ENCODE results near the gene SNTB2. TPM values are rescaled to one million over a fixed set of nuclear protein-coding genes. Genes with fewer than 3 reads are reported as not detected.

Gene SNTB2
- total and polyA plus RNA-seq, 2 of the 8 experiments (the other 6 are each of a cell fraction or from before 2014, with no cell fraction given) = 6.0 to 16.1 TPM

DNA sequence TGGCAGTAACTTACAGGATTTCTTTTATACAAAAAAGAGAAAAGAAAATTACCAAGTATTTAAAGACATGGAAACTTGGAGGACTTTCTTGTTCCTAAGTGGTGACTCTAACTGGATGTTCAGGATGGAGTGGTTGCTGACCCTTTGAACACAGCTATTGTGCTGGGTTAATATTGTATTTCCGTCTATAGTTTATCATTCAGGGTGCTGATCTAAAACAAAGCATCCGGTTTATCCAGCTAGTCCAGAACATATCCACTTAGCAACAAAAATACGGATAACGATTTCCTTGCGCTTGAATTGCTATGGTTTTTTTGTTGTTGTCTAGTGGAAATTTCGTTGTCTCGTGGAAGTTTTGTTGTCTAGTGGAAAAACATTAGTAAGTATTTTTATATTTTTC is 38.2 kb downstream of the SNTB2 start:
- H3K4me3 ChIP-seq (ENCODE audit: extremely low read depth in 1 of 4, insufficient read depth in 2 of 4, low read depth in 3 of 4, low read length in 4 of 4) = no peak overlapping the region
- POLR2A ChIA-PET (ENCODE audit: partially characterized antibody) = no interaction called here

More for the DNA sequence above, 38.2 kb downstream of the SNTB2 start:
- no peaks in the 10 kb centered on the region for H3K36me3 ChIP-seq (ENCODE audit: control insufficient read depth in 2 of 4, insufficient read depth in 4 of 4, low read length in 3 of 4)
- no peaks in the 10 kb centered on the region for H3K27me3 ChIP-seq (replicated peaks in 1 of 4; ENCODE audit: control insufficient read depth in 3 of 4, extremely low read depth in 1 of 4, insufficient read depth in 3 of 4, low read length in 3 of 4)
- no peak overlapping the region for H3K23ac ChIP-seq (ENCODE audit: insufficient read length)
- CTCF ChIA-PET (ENCODE audit: partially characterized antibody) = interaction anchor here (0.7 to 1.1 kb wide), 3 partner anchors 9 to 707 kb away, joined by 3 read pairs; partner anchors contain the start of gene SNTB2
- H4K20me1 ChIP-seq (replicated peaks in 1 of 2; ENCODE audit: control insufficient read depth in 1 of 2, insufficient read depth in 2 of 2, low read length in 2 of 2) = peaks cover 0 to 1% of the 10 kb centered on the region in 2 experiments
- no peak overlapping the region for H2BK20ac ChIP-seq (ENCODE audit: low read length)
- no peak overlapping the region for H3K9ac ChIP-seq (replicated peaks in 1 of 4; ENCODE audit: extremely low read depth in 1 of 4, low read depth in 3 of 4, low read length in 3 of 4)
- no peak overlapping the region for H2BK120ac ChIP-seq (replicated peaks; ENCODE audit: low read depth, low read length)
- no peak overlapping the region for H4K8ac ChIP-seq (ENCODE audit: extremely low read depth, insufficient read depth, low read length)
- no peak overlapping the region for H2AFZ ChIP-seq (ENCODE audit: low read length)
- no peak overlapping the region for H3K18ac ChIP-seq (ENCODE audit: extremely low read depth, low read length)
- no peaks in the 10 kb centered on the region for H3K9me3 ChIP-seq (ENCODE audit: insufficient read depth in 2 of 2, low read depth in 1 of 2, low read length in 1 of 2)
- no peaks in the 10 kb centered on the region for H3K23me2 ChIP-seq (ENCODE audit: low read depth, low read length)
- peaks cover 0 to 5% of the 10 kb centered on the region in 2 experiments; a peak in 1 of 4 replicates for H3K79me2 ChIP-seq (ENCODE audit: control insufficient read depth in 1 of 2, insufficient read depth in 2 of 2, low read length in 2 of 2)
- no peak overlapping the region for H4K91ac ChIP-seq (replicated peaks; ENCODE audit: insufficient read length, low read length)
- no peak overlapping the region for H3K4me2 ChIP-seq (ENCODE audit: insufficient read depth in 1 of 2, low read depth in 2 of 2, low read length in 2 of 2)
- no peak for FAIRE-seq
- H3K56ac ChIP-seq (replicated peaks; ENCODE audit: insufficient read length, low read depth, low read length) = no peak overlapping the region
- no peak overlapping the region for H2BK12ac ChIP-seq (ENCODE audit: low read depth, low read length)
- no peak overlapping the region for H4K5ac ChIP-seq (ENCODE audit: insufficient read length, low read depth, low read length)
- no peaks in the 10 kb centered on the region; the same call in 1 of the 2 replicates for H3K79me1 ChIP-seq (ENCODE audit: low read depth, low read length)
- H3K4ac ChIP-seq (replicated peaks; ENCODE audit: insufficient read length, low read depth, low read length) = no peak overlapping the region
- H3K4me1 ChIP-seq (replicated peaks in 1 of 4; ENCODE audit: control insufficient read depth in 3 of 4, insufficient read depth in 4 of 4, low read length in 3 of 4) = no peaks in the 10 kb centered on the region
- no peak overlapping the region for H2BK15ac ChIP-seq (ENCODE audit: low read length)
- no peak for DNase-seq (ENCODE audit: low read depth in 1 of 2, low spot score in 2 of 2)
- no peak overlapping the region for H3K27ac ChIP-seq (ENCODE audit: low read depth, low read length)
- TF ChIP-seq SRF (IDR thresholded peaks at IDR 0.05; ENCODE audit: low read depth, low read length) = no peak
- TF ChIP-seq CHD2 (IDR thresholded peaks at IDR 0.05; ENCODE audit: low read length) = no peak
- TF ChIP-seq RBBP5 (IDR thresholded peaks at IDR 0.05; ENCODE audit: borderline replicate concordance, low read depth, low read length) = no peak
- no peak for TF ChIP-seq JUND (IDR thresholded peaks at IDR 0.05; ENCODE audit: low read length)
- no peak for TF ChIP-seq TCF12 (IDR thresholded peaks at IDR 0.05; ENCODE audit: low read depth, low read length)
- TF ChIP-seq JUN (IDR thresholded peaks at IDR 0.05; ENCODE audit: low read depth, low read length) = no peak
- TF ChIP-seq, protein P1, sequence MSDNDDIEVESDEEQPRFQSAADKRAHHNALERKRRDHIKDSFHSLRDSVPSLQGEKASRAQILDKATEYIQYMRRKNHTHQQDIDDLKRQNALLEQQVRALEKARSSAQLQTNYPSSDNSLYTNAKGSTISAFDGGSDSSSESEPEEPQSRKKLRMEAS (IDR thresholded peaks at IDR 0.05) = no peak
- TF ChIP-seq KDM5A (IDR thresholded peaks at IDR 0.05; ENCODE audit: low read length) = no peak
- no peak for TF ChIP-seq NANOG (IDR thresholded peaks at IDR 0.05; ENCODE audit: insufficient read depth, low read depth, low read length, poor library complexity, severe bottlenecking)
- no peak for TF ChIP-seq TEAD4 (IDR thresholded peaks at IDR 0.05; ENCODE audit: low read depth, low read length)
- TF ChIP-seq SUZ12 (IDR thresholded peaks at IDR 0.05; ENCODE audit: low read length) = no peak
- TF ChIP-seq SP2 (IDR thresholded peaks at IDR 0.05; ENCODE audit: low read length) = no peak
- TF ChIP-seq CEBPB (IDR thresholded peaks at IDR 0.05; ENCODE audit: low read depth, low read length) = no peak
- no peak overlapping the region for H2AK5ac ChIP-seq (ENCODE audit: low read depth, low read length)
- H2BK5ac ChIP-seq (ENCODE audit: low read depth, low read length) = no peak overlapping the region
- no peak overlapping the region for H3K14ac ChIP-seq (ENCODE audit: insufficient read length)
- WGBS, 2 experiments (ENCODE audit: extremely low coverage in 1 of 2, insufficient coverage in 1 of 2, insufficient read length in 1 of 2, insufficient replicate concordance in 2 of 2, low coverage in 1 of 2, low lambda C conversion rate in 2 of 2, missing lambda C conversion rate in 1 of 2) = 94% methylated on average over 7 of the region's 7 CpGs; no CpG with 5 or more reads in 1 of the 2 experiments
